MCF 10A (cell line): ENCODE data around the gene ADGRL3. TPM values are rescaled to one million over a fixed set of nuclear protein-coding genes. Genes with fewer than 3 reads are reported as not detected.
"Not testable (repeated sequence)": the region's sequence is repeated elsewhere in the genome, so short reads cannot be mapped to it uniquely, and the experiment has no call there.

Experiments used
- BruUV-seq: library from RNA; stranded (reverse); fragments of 400-500 nt; replicated peaks from 2 replicates; lab custom pipeline; 2021; lab: Mats Ljungman, UMichigan
- CTCF ChIA-PET: fragments of 300-600 bp; sonication (Branson Sonifier 250); formaldehyde crosslinking; extraction: SDS; loops from one replicate; lab custom pipeline; 2021; ENCODE audit warnings: antibody characterized with exemption, inconsistent platforms; lab: Yijun Ruan, JAX
- POLR2A ChIA-PET: fragments of 300-600, 350-650 bp; sonication (Branson Sonifier 250); formaldehyde crosslinking; extraction: SDS; loops from one replicate; lab custom pipeline; 2020; ENCODE audit warnings: antibody characterized with exemption, inconsistent platforms; lab: Yijun Ruan, JAX
- DNase-seq: peaks from one replicate; pipeline ENCODE4 v3.0.0-alpha.2; 2018; ENCODE audit not compliant: unreplicated experiment
- H3K27ac Mint-ChIP-seq: one replicate; pipeline ENCODE4 v1.8.0; 2022; ENCODE audit warnings: mild to moderate bottlenecking, low read depth, mixed read lengths; ENCODE audit not compliant: unreplicated experiment
- H3K27me3 Mint-ChIP-seq: one replicate; pipeline ENCODE4 v1.8.0; 2022; ENCODE audit warnings: mixed read lengths; ENCODE audit not compliant: insufficient read depth, unreplicated experiment
- H3K36me3 Mint-ChIP-seq: one replicate; pipeline ENCODE4 v1.8.0; 2022; ENCODE audit warnings: mild to moderate bottlenecking, moderate library complexity, mixed read lengths; ENCODE audit not compliant: insufficient read depth, unreplicated experiment
- H3K4me1 Mint-ChIP-seq: one replicate; pipeline ENCODE4 v1.8.0; 2022; ENCODE audit warnings: mixed read lengths; ENCODE audit not compliant: insufficient read depth, unreplicated experiment
- H3K4me3 Mint-ChIP-seq: one replicate; pipeline ENCODE4 v1.8.0; 2022; ENCODE audit warnings: mild to moderate bottlenecking, moderate library complexity, mixed read lengths; ENCODE audit not compliant: unreplicated experiment
- H3K9me3 Mint-ChIP-seq: one replicate; pipeline ENCODE4 v1.8.0; 2022; ENCODE audit warnings: mixed read lengths; ENCODE audit not compliant: unreplicated experiment
- CTCF ChIP-seq: fragments of 200-600 bp; IDR thresholded peaks from one replicate; pipeline ENCODE4 v1.8.0; 2022; ENCODE audit warnings: antibody characterized with exemption, mild to moderate bottlenecking; ENCODE audit not compliant: unreplicated experiment
- intact Hi-C: fragments of 100-400 bp; cut with micrococcal nuclease; formaldehyde crosslinking; loops from 2 replicates; pipeline ENCODE4 v1.14.1; 2022
- total RNA-seq: library from RNA; stranded (reverse); gene quantifications from 2 replicates; pipeline ENCODE4 v1.2.3, GENCODE V29; 2022

The ADGRL3 gene
- total RNA-seq, 1 experiment from 2014 or later = 3.6 TPM

DNA sequence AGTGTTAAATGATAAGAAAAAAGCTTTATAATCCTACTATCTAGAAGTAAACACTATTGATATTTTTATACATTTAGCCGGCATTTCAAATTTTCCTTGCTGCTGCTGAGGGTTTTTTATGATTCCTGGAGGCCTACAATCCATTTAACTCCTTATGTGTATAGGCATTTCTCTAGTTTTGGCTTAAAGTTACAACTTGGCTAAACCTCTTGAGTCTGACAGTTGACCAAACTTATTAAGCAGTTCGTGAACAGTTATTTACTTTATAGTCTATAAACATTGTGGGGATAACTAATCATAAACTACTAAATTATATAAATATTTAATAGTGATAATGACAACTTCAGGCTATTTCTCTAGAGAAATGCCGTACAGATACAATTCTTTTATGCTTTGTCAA lies 141.9 kb downstream of the ADGRL3 start:
- no peak for TF ChIP-seq CTCF

GRCh38 chr4:61350932-61351331 lies 150.8 kb downstream of the ADGRL3 start:
- Mint-ChIP-seq H3K27me3 (no peaks in the 10 kb centered on the region), H3K27ac (no peak overlapping the region), H3K9me3 (peaks cover 16% of the 10 kb centered on the region), H3K36me3 (no peaks in the 10 kb centered on the region), H3K4me3 (no peak overlapping the region), H3K4me1 (no peaks in the 10 kb centered on the region)
- intact Hi-C loops = no loop called here
- no peak for TF ChIP-seq CTCF
- no peak for DNase-seq
- CTCF ChIA-PET = interaction anchor here (0.7 kb wide), 2 partner anchors 22 to 150 kb away, joined by 3 read pairs; no protein-coding TSS in a partner anchor
- POLR2A ChIA-PET = no interaction called here
- no TSS peak for BruUV-seq

More for the DNA sequence above, 141.9 kb downstream of the ADGRL3 start:
- ChIA-PET CTCF (no interaction called here), POLR2A (interaction anchor here (1.0 kb wide), 1 partner anchor 65 kb away, joined by 4 read pairs; no protein-coding TSS in a partner anchor)
- DNase-seq = no peak
- no peaks in the 10 kb centered on the region for H3K36me3 Mint-ChIP-seq
- no peak overlapping the region for H3K27ac Mint-ChIP-seq
- intact Hi-C loops = no loop called here
- no peaks in the 10 kb centered on the region for H3K4me1 Mint-ChIP-seq
- H3K27me3 Mint-ChIP-seq = no peaks in the 10 kb centered on the region
- no peaks in the 10 kb centered on the region for H3K9me3 Mint-ChIP-seq
- no peak overlapping the region for H3K4me3 Mint-ChIP-seq
- BruUV-seq = no TSS peak

- ChIA-PET POLR2A (no interaction called here), CTCF (no interaction called here)
- H3K4me3 Mint-ChIP-seq = no peak overlapping the region
- no peak overlapping the region for H3K27ac Mint-ChIP-seq
- no peaks in the 10 kb centered on the region for H3K27me3 Mint-ChIP-seq
- intact Hi-C loops = no loop called here
- H3K36me3 Mint-ChIP-seq = no peaks in the 10 kb centered on the region
- no peak for TF ChIP-seq CTCF
- BruUV-seq = no TSS peak
- no peaks in the 10 kb centered on the region for H3K4me1 Mint-ChIP-seq
- H3K9me3 Mint-ChIP-seq = peaks cover 14% of the 10 kb centered on the region
- DNase-seq = no peak
These were observed 156.6 kb downstream of the ADGRL3 start for GRCh38 chr4:61356696-61357095.

DNA sequence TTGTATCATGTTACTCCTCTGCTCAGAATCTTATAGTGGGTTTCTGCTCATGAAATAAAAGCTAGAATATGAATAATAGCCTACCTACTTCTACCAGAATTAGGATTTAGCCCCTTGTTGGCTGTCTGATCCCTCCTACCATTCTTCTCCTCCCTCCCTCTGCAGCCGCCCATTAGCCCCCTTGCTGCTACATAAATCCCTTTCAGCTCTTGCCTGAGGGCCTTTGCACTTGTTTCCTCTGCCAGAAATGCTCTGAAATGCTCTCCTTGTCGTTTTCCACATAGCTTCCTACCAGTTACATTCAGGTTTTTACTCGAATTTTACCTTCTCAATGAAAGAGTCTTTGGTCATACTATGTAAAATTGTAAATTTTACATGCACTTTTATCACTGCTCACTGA lies 159.2 kb downstream of the ADGRL3 start:
- TF ChIP-seq CTCF = no peak
- intact Hi-C loops = no loop called here
- Mint-ChIP-seq H3K9me3 (peaks cover 7% of the 10 kb centered on the region), H3K27ac (no peak overlapping the region), H3K4me3 (no peak overlapping the region), H3K36me3 (no peaks in the 10 kb centered on the region), H3K4me1 (no peaks in the 10 kb centered on the region), H3K27me3 (no peaks in the 10 kb centered on the region)
- CTCF ChIA-PET = interaction anchor here (0.6 to 1.2 kb wide), 3 partner anchors 141 to 1111 kb away, joined by 3 read pairs; no protein-coding TSS in a partner anchor
- POLR2A ChIA-PET = interaction anchor here (0.7 kb wide), 1 partner anchor 556 kb away, joined by 3 read pairs; no protein-coding TSS in a partner anchor
- no peak for DNase-seq
- BruUV-seq = no TSS peak

GRCh38 chr4:61372817-61373216 lies 172.7 kb downstream of the ADGRL3 start:
- H3K4me3 Mint-ChIP-seq, H3K9me3 Mint-ChIP-seq, H3K27me3 Mint-ChIP-seq, CTCF ChIA-PET, POLR2A ChIA-PET, H3K36me3 Mint-ChIP-seq, DNase-seq, H3K27ac Mint-ChIP-seq, BruUV-seq: not testable (repeated sequence)
- peaks cover 15% of the 10 kb centered on the region for H3K4me1 Mint-ChIP-seq
- intact Hi-C loops = loop anchor here (10.0 kb wide), 1 partner anchor 92 kb away; no protein-coding TSS in a partner anchor
